NCI-H146 treated with DMSO at 0.1 percent for 48 hours (cell line): ENCODE data around the gene GTPBP6.
"Not testable (repeated sequence)": the region's sequence is repeated elsewhere in the genome, so short reads cannot be mapped to it uniquely, and the experiment has no call there.

ENCODE experiments used
- DNase-seq: peaks from one replicate; lab custom pipeline; 2025; ENCODE audit not compliant: unreplicated experiment; lab: John Stamatoyannopoulos, UW

GTPBP6 gene

GRCh38 chrX:352181-352580 is 33.6 kb upstream of the GTPBP6 start:
- no peak for DNase-seq

- DNase-seq: no peak
Observed at GRCh38 chrX:351736-352135, 33.1 kb upstream of the GTPBP6 start.

- not testable (repeated sequence) for DNase-seq
Observed at GRCh38 chrX:351324-351641, 32.7 kb upstream of the GTPBP6 start.

- DNase-seq: peak; percentile 45
Observed at GRCh38 chrX:350534-351323, 32.1 kb upstream of the GTPBP6 start.

GRCh38 chrX:350148-350533 is 31.5 kb upstream of the GTPBP6 start:
- no peak for DNase-seq

GRCh38 chrX:349702-350101 is 31.1 kb upstream of the GTPBP6 start:
- DNase-seq: no peak

GRCh38 chrX:349196-349595 is 30.6 kb upstream of the GTPBP6 start:
- no peak for DNase-seq

- no peak for DNase-seq
Observed at GRCh38 chrX:348461-349117, 30.0 kb upstream of the GTPBP6 start.

- no peak for DNase-seq
Observed at GRCh38 chrX:347351-348117, 28.9 kb upstream of the GTPBP6 start.

GRCh38 chrX:346034-346813 is 27.6 kb upstream of the GTPBP6 start:
- DNase-seq: no peak

GRCh38 chrX:345020-345925 is 26.7 kb upstream of the GTPBP6 start:
- DNase-seq: no peak

GRCh38 chrX:344371-344901 is 25.8 kb upstream of the GTPBP6 start:
- no peak for DNase-seq

- no peak for DNase-seq
Observed at GRCh38 chrX:341541-342101, 23.0 kb upstream of the GTPBP6 start.

- no peak for DNase-seq
Observed at GRCh38 chrX:340641-341423, 22.2 kb upstream of the GTPBP6 start.

- no peak for DNase-seq
Observed at GRCh38 chrX:340121-340520, 21.5 kb upstream of the GTPBP6 start.

GRCh38 chrX:338836-339400 is 20.3 kb upstream of the GTPBP6 start:
- no peak for DNase-seq

GRCh38 chrX:338281-338835 is 19.8 kb upstream of the GTPBP6 start:
- DNase-seq: no peak

GRCh38 chrX:337331-337831 is 18.8 kb upstream of the GTPBP6 start:
- no peak for DNase-seq
